Measurements from ENCODE around the gene MROH2B.

The MROH2B gene

DNA sequence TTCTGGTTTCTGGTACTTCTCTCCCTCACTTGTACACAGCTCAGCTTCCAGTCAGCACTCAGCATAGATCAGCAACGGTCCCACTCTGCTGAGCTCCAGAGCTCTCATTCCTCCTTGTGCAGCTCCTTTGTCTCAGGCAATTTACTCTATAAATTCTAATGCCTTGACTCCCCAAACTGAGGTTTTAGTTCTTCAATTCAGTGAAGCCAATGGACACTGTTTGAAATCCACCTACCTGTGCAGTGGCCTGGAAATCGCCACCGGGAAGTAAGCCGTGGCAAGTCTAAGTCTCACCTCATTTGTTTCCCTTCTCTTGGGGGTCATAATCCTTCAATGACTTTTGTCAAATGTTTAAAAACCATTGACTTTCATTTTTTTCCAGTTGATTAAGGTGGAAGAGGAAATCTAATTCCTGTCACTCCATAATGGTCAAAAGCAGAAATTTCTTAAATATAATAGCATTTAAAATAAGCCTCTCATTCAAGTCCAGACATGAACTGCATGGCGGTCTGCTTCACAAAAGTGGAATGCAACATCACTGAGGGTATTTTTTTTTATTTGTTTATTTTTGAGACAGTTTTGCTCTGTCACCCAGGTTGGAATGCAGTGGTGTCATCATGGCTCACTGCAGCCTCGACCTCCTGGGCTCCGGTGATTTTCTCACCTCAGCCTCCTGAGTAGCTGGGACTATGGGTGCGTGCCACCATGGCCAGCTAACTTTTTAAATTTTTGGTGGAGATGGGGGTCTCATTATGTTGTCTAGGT, 82.2 kb downstream of the MROH2B start:
- Histone ChIP-seq H3K27ac (replicated peaks) (no peak overlapping the region), H3K4me3 (replicated peaks; ENCODE audit: insufficient read depth, low read length) (no peak overlapping the region), H3K27me3 (ENCODE audit: insufficient read depth, poor library complexity, severe bottlenecking) (peaks cover 2% of the 10 kb centered on the region)
- no peak for TF ChIP-seq REST (IDR thresholded peaks at IDR 0.05; ENCODE audit: insufficient replicate concordance, low read depth)
- TF ChIP-seq SPI1 (IDR thresholded peaks at IDR 0.05; ENCODE audit: borderline replicate concordance, low read depth) = no peak
- DNase-seq (ENCODE audit: low read depth in 1 of 2, low spot score in 1 of 2) = no peak

- TF ChIP-seq POLR2AphosphoS5 (IDR thresholded peaks at IDR 0.05; ENCODE audit: low read depth) (no peak), REST (IDR thresholded peaks at IDR 0.05; ENCODE audit: insufficient replicate concordance, low read depth) (no peak), SPI1 (IDR thresholded peaks at IDR 0.05; ENCODE audit: borderline replicate concordance, low read depth) (no peak), GABPA (IDR thresholded peaks at IDR 0.05; ENCODE audit: low read depth) (no peak)
- TF ChIP-seq, protein P1, sequence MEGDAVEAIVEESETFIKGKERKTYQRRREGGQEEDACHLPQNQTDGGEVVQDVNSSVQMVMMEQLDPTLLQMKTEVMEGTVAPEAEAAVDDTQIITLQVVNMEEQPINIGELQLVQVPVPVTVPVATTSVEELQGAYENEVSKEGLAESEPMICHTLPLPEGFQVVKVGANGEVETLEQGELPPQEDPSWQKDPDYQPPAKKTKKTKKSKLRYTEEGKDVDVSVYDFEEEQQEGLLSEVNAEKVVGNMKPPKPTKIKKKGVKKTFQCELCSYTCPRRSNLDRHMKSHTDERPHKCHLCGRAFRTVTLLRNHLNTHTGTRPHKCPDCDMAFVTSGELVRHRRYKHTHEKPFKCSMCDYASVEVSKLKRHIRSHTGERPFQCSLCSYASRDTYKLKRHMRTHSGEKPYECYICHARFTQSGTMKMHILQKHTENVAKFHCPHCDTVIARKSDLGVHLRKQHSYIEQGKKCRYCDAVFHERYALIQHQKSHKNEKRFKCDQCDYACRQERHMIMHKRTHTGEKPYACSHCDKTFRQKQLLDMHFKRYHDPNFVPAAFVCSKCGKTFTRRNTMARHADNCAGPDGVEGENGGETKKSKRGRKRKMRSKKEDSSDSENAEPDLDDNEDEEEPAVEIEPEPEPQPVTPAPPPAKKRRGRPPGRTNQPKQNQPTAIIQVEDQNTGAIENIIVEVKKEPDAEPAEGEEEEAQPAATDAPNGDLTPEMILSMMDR (IDR thresholded peaks at IDR 0.05; ENCODE audit: insufficient read depth, low read length) = no peak
- no peak overlapping the region for H3K27ac ChIP-seq (replicated peaks)
- DNase-seq (ENCODE audit: low read depth in 1 of 2, low spot score in 1 of 2) = no peak
- H3K27me3 ChIP-seq (ENCODE audit: insufficient read depth, poor library complexity, severe bottlenecking) = peaks cover 2% of the 10 kb centered on the region
- no peak overlapping the region for H3K4me3 ChIP-seq (replicated peaks; ENCODE audit: insufficient read depth, low read length)
Measured at GRCh38 chr5:40987349-40987748, 83.8 kb downstream of the MROH2B start.

DNA sequence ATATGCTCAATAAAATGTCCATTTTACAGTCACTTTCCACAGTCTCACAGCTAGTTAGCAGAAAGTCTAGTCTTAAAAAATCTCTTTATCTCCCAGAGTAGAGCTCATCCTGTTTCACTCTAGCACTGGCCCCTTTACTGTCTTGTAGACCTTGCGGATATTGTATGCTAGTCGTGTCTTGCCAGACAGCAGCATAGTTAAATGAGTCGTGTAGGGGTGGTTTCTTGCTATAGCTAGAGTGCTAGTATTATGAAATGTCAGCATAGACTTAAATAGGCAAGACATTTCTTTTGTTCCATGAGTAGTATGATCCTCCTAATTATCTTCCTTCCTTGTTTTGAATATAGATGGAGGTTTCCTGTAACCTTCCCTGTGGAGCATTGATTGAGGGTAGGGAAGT, 84.5 kb downstream of the MROH2B start:
- peaks cover 2% of the 10 kb centered on the region for H3K27me3 ChIP-seq (ENCODE audit: insufficient read depth, poor library complexity, severe bottlenecking)
- TF ChIP-seq POLR2AphosphoS5 (IDR thresholded peaks at IDR 0.05; ENCODE audit: low read depth) (no peak), SPI1 (IDR thresholded peaks at IDR 0.05; ENCODE audit: borderline replicate concordance, low read depth) (no peak), GABPA (IDR thresholded peaks at IDR 0.05; ENCODE audit: low read depth) (no peak), REST (IDR thresholded peaks at IDR 0.05; ENCODE audit: insufficient replicate concordance, low read depth) (no peak)
- TF ChIP-seq, protein P1 (IDR thresholded peaks at IDR 0.05; ENCODE audit: insufficient read depth, low read length) = no peak
- no peak overlapping the region for H3K4me3 ChIP-seq (replicated peaks; ENCODE audit: insufficient read depth, low read length)
- no peak overlapping the region for H3K27ac ChIP-seq (replicated peaks)
- DNase-seq (ENCODE audit: low read depth in 1 of 2, low spot score in 1 of 2) = no peak
